Neuronal stem cell (in vitro differentiated cells): ENCODE results near the gene PIF1.
A peak's percentile ranks its signal among the peaks of the same experiment; 100 is the strongest.

Experiments used
- DNase-seq: peaks from one replicate; pipeline ENCODE4 v3.0.0-alpha.2; 2013; ENCODE audit warnings: low spot score
- H2AFZ ChIP-seq: one replicate; pipeline ENCODE4 v1.6.1; 2013; ENCODE audit warnings: mild to moderate bottlenecking, low read length, inconsistent platforms
- H2AK5ac ChIP-seq: 2 replicates; pipeline ENCODE4 v1.6.1; 2013; ENCODE audit warnings: low read depth, mild to moderate bottlenecking, inconsistent platforms, low read length, moderate library complexity, mixed read lengths
- H2BK120ac ChIP-seq: 2 replicates; pipeline ENCODE4 v1.6.1; 2013; ENCODE audit warnings: low read depth, mild to moderate bottlenecking, inconsistent platforms, low read length, moderate library complexity, mixed read lengths
- H2BK12ac ChIP-seq: one replicate; pipeline ENCODE4 v1.6.1; 2013; ENCODE audit warnings: low read length, inconsistent platforms
- H2BK15ac ChIP-seq: 2 replicates; pipeline ENCODE4 v1.6.1; 2013; ENCODE audit warnings: mild to moderate bottlenecking, low read length, inconsistent platforms, mixed read lengths
- H2BK5ac ChIP-seq: one replicate; pipeline ENCODE4 v1.6.1; 2013; ENCODE audit warnings: inconsistent platforms, mild to moderate bottlenecking, low read length, moderate library complexity
- H3K14ac ChIP-seq: one replicate; pipeline ENCODE4 v1.6.1; 2013; ENCODE audit warnings: low read length, inconsistent platforms
- H3K18ac ChIP-seq: 2 replicates; pipeline ENCODE4 v1.6.1; 2013; ENCODE audit warnings: low read length, inconsistent platforms
- H3K23ac ChIP-seq: 2 replicates; pipeline ENCODE4 v1.6.1; 2013; ENCODE audit warnings: low read depth, mild to moderate bottlenecking, mixed read lengths, low read length, inconsistent platforms; ENCODE audit not compliant: poor library complexity
- H3K27ac ChIP-seq: replicated peaks from 3 replicates; pipeline ENCODE4 v1.5.1; 2013; ENCODE audit warnings: low read length, inconsistent platforms
- H3K27me3 ChIP-seq, 3 experiments: 2 replicates each; pipeline ENCODE4 v1.6.1; 2013; ENCODE audit warnings: low read length in 3 of 3, mild to moderate bottlenecking in 2 of 3, inconsistent platforms in 1 of 3, low read depth in 1 of 3, mixed read lengths in 1 of 3, moderate library complexity in 1 of 3; ENCODE audit not compliant: control insufficient read depth in 3 of 3, insufficient read depth in 3 of 3
- H3K36me3 ChIP-seq, 2 donors: replicated peaks in 1 of 2; 2 replicates each; pipeline ENCODE4 v1.6.1; 2013; ENCODE audit warnings: low read length in 2 of 2; ENCODE audit not compliant: control insufficient read depth in 2 of 2, insufficient read depth in 2 of 2
- H3K4ac ChIP-seq: 2 replicates; pipeline ENCODE4 v1.6.1; 2013; ENCODE audit warnings: inconsistent platforms, mild to moderate bottlenecking, low read length, moderate library complexity
- H3K4me1 ChIP-seq, 2 donors: 1 replicate in 1 of 2; 2 replicates in 1 of 2; pipeline ENCODE4 v1.6.1; 2013; ENCODE audit warnings: low read length in 2 of 2, low read depth in 1 of 2; ENCODE audit not compliant: control insufficient read depth in 2 of 2, insufficient read depth in 1 of 2
- H3K4me2 ChIP-seq: one replicate; pipeline ENCODE4 v1.6.1; 2013; ENCODE audit warnings: mild to moderate bottlenecking, low read length, inconsistent platforms; ENCODE audit not compliant: insufficient read depth, poor library complexity, severe bottlenecking
- H3K4me3 ChIP-seq, 2 donors: 2 replicates each; pipeline ENCODE4 v1.5.1; 2013; ENCODE audit warnings: low read length in 2 of 2, mild to moderate bottlenecking in 2 of 2, inconsistent platforms in 1 of 2, moderate library complexity in 1 of 2
- H3K79me1 ChIP-seq: one replicate; pipeline ENCODE4 v1.6.1; 2013; ENCODE audit warnings: low read depth, mild to moderate bottlenecking, inconsistent platforms, low read length, moderate library complexity
- H3K9ac ChIP-seq: one replicate; pipeline ENCODE4 v1.6.1; 2013; ENCODE audit warnings: mild to moderate bottlenecking, low read depth, low read length, inconsistent platforms; ENCODE audit not compliant: poor library complexity
- H3K9me3 ChIP-seq, 2 donors: replicated peaks in 1 of 2; 2 replicates each; pipeline versions ENCODE3 to v1.6.1; 2013; ENCODE audit warnings: low read length in 2 of 2, mild to moderate bottlenecking in 2 of 2, inconsistent platforms in 1 of 2, low read depth in 1 of 2, mixed read lengths in 1 of 2, moderate library complexity in 1 of 2; ENCODE audit not compliant: control insufficient read depth in 2 of 2, insufficient read depth in 1 of 2
- H4K8ac ChIP-seq: one replicate; pipeline ENCODE4 v1.6.1; 2013; ENCODE audit warnings: low read depth, mild to moderate bottlenecking, inconsistent platforms, low read length, moderate library complexity
- H4K91ac ChIP-seq: one replicate; pipeline ENCODE4 v1.6.1; 2013; ENCODE audit warnings: low read length, low read depth, mild to moderate bottlenecking, inconsistent platforms; ENCODE audit not compliant: poor library complexity
- WGBS, 2 donors: extraction: QIAGEN DNeasy Blood & Tissue Kit; methylation state at CpG; one replicate each; pipeline ENCODE4 v1.1.7; 2013; ENCODE audit warnings: missing lambda C conversion rate in 2 of 2, mixed read lengths in 1 of 2; ENCODE audit not compliant: insufficient read length in 2 of 2, insufficient replicate concordance in 1 of 2; ENCODE audit errors: extremely low coverage in 2 of 2; 5-methylcytosine and 5-hydroxymethylcytosine counted together

Gene PIF1

DNA sequence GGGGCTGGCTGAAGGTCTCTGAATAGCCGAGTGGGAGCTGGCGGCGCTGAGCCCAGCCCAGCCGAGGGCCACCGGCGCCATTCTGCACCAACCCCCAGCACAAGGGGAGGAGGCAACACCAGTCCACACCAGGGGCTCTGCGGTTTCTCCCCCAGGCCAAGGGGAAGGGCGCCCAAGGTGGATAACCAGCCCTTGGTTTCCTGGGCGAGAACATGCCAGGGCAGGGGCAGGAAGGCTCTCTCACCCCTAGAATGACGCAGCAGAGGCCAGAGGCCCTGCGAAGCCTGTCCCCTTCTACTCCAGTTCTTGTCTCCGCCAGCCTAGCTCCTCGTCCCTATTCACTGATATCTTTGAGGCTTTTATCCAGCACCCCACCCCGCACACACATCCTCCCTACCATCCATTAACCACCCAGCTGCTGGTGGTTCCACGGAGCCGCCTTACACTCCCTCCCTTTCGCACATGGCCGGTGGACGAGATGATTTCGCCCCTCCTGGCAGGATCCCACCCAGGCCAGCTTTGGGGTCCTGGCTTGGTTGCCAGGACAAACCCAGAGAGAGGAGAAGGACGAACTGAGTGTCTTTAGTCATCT lies 51.3 kb downstream of the PIF1 start:
- Histone ChIP-seq H3K4me1 (peaks cover 8 to 14% of the 10 kb centered on the region in 2 donors), H3K79me1 (no peaks in the 10 kb centered on the region), H3K14ac (no peak overlapping the region), H3K18ac (peak overlapping the region; percentile 75), H2AK5ac (peak overlapping the region; percentile 43), H3K4me2 (peak overlapping the region; percentile 72), H2AFZ (peak overlapping the region; percentile 95), H3K23ac (peak overlapping the region; percentile 6), H2BK12ac (no peak overlapping the region), H3K27me3 (peaks cover 0 to 35% (median 2%) of the 10 kb centered on the region in 3 experiments), H3K9ac (peak overlapping the region; percentile 47), H3K27ac (no peak overlapping the region), H3K9me3 (no peaks in the 10 kb centered on the region), H3K4me3 (peak overlapping the region; percentile 77 to 88), H2BK5ac (no peak overlapping the region), H2BK15ac (no peak overlapping the region), H4K8ac (no peak overlapping the region), H3K36me3 (no peaks in the 10 kb centered on the region), H3K4ac (peak overlapping the region; percentile 27), H2BK120ac (no peak overlapping the region), H4K91ac (no peak overlapping the region)
- WGBS, 2 donors: no CpG with 5 or more reads among the region's 21 CpGs
- no peak for DNase-seq

GRCh38 chr15:64773606-64774005 lies 51.8 kb downstream of the PIF1 start:
- no peak overlapping the region for H2BK12ac ChIP-seq
- no peaks in the 10 kb centered on the region for H3K79me1 ChIP-seq
- DNase-seq: no peak
- H2BK5ac ChIP-seq: no peak overlapping the region
- no CpG with 5 or more reads among the region's 2 CpGs for WGBS, 2 donors
- no peak overlapping the region for H3K4ac ChIP-seq
- no peak overlapping the region for H3K27ac ChIP-seq
- H3K27me3 ChIP-seq: peaks cover 0 to 35% (median 2%) of the 10 kb centered on the region in 3 experiments
- no peak overlapping the region for H4K8ac ChIP-seq
- no peaks in the 10 kb centered on the region for H3K36me3 ChIP-seq
- H3K14ac ChIP-seq: no peak overlapping the region
- peaks cover 4 to 14% of the 10 kb centered on the region in 2 donors for H3K4me1 ChIP-seq
- no peak overlapping the region for H3K9ac ChIP-seq
- no peak overlapping the region for H2BK120ac ChIP-seq
- no peak overlapping the region for H4K91ac ChIP-seq
- no peak overlapping the region for H3K23ac ChIP-seq
- H3K4me3 ChIP-seq: peak overlapping the region in 1 of 2 donors; percentile 77
- H2AFZ ChIP-seq: no peak overlapping the region
- no peak overlapping the region for H2AK5ac ChIP-seq
- H3K18ac ChIP-seq: no peak overlapping the region
- no peak overlapping the region for H2BK15ac ChIP-seq
- no peaks in the 10 kb centered on the region for H3K9me3 ChIP-seq
- no peak overlapping the region for H3K4me2 ChIP-seq

- no peak overlapping the region for H4K91ac ChIP-seq
- H2AFZ ChIP-seq: no peak overlapping the region
- H3K27me3 ChIP-seq: peaks cover 0 to 35% (median 2%) of the 10 kb centered on the region in 3 experiments
- peaks cover 4 to 14% of the 10 kb centered on the region in 2 donors for H3K4me1 ChIP-seq
- H3K4me2 ChIP-seq: no peak overlapping the region
- H4K8ac ChIP-seq: no peak overlapping the region
- H3K4ac ChIP-seq: no peak overlapping the region
- H2BK12ac ChIP-seq: no peak overlapping the region
- no CpG with 5 or more reads among the region's 6 CpGs for WGBS, 2 donors
- no peak overlapping the region for H2BK120ac ChIP-seq
- H2AK5ac ChIP-seq: no peak overlapping the region
- H3K9ac ChIP-seq: no peak overlapping the region
- H3K4me3 ChIP-seq: no peak overlapping the region
- no peak overlapping the region for H3K14ac ChIP-seq
- DNase-seq: no peak
- no peak overlapping the region for H3K23ac ChIP-seq
- no peak overlapping the region for H3K27ac ChIP-seq
- H3K18ac ChIP-seq: no peak overlapping the region
- H3K36me3 ChIP-seq: no peaks in the 10 kb centered on the region
- no peaks in the 10 kb centered on the region for H3K9me3 ChIP-seq
- H3K79me1 ChIP-seq: no peaks in the 10 kb centered on the region
- H2BK5ac ChIP-seq: no peak overlapping the region
- no peak overlapping the region for H2BK15ac ChIP-seq
Measured at GRCh38 chr15:64772964-64773363, 52.5 kb downstream of the PIF1 start.

- Histone ChIP-seq H3K23ac (no peak overlapping the region), H3K4me3 (no peak overlapping the region)
Measured at GRCh38 chr15:64772488-64772887, 53.0 kb downstream of the PIF1 start.

More at GRCh38 chr15:64772488-64772887, 53.0 kb downstream of the PIF1 start:
- Histone ChIP-seq H2BK5ac (no peak overlapping the region), H3K79me1 (no peaks in the 10 kb centered on the region), H4K8ac (no peak overlapping the region), H3K9ac (no peak overlapping the region), H3K27me3 (peaks cover 0 to 32% (median 2%) of the 10 kb centered on the region in 3 experiments), H3K4ac (no peak overlapping the region), H2BK15ac (no peak overlapping the region), H3K36me3 (no peaks in the 10 kb centered on the region), H3K9me3 (no peaks in the 10 kb centered on the region), H3K27ac (no peak overlapping the region), H4K91ac (no peak overlapping the region), H2BK120ac (no peak overlapping the region), H2AFZ (no peak overlapping the region), H2BK12ac (no peak overlapping the region), H3K4me1 (peaks cover 4 to 14% of the 10 kb centered on the region in 2 donors), H3K18ac (no peak overlapping the region), H3K14ac (no peak overlapping the region), H3K4me2 (no peak overlapping the region), H2AK5ac (no peak overlapping the region)
- DNase-seq: no peak
- no CpG with 5 or more reads among the region's 3 CpGs for WGBS, 2 donors
